HG02610 (cell line): ENCODE results near the gene IMMP2L.
A peak's percentile ranks its signal among the peaks of the same experiment; 100 is the strongest.

Experiments
- ATAC-seq: cut with Tn5 transposase; IDR thresholded peaks from one replicate; pipeline ENCODE4 v1.9.1; 2021; ENCODE audit warnings: mild to moderate bottlenecking, moderate library complexity; ENCODE audit not compliant: unreplicated experiment

Gene IMMP2L

DNA sequence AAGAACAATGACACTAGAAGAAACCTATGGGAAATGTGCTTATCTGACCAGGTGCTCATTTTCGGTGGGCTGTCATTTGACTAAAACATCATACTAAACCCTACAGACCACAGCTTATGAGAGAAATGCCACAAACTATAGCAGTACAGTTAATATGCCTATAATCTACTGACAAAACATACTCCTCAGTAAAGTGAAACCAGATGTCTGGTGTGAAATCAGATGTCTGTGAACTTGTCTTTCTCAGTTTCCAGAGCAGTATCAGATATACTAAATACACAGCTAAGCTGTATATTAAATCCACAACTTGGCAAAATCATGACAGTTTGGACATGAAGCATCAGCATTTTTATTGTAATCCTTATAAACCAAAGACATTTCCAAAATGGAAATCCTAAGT, 3.3 kb downstream of the IMMP2L start:
- peak; percentile 57 for ATAC-seq

DNA sequence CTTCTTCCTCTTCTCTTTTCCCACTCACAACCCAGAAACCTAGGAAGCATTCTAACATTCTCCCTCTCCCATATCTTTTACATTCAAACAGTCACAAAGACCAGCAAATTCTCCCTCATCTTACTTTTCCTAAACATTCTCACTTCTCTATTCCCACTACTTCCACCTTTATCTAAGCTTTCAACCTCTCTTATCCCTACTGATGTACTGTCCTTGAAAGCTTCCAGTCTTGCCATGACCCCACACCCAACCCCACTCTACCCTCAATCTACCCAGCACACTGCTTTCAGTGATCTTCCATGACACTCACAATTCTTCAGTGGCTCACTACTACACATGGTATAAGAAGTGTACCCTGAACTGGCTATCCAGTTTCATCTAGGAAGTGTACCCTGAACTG, 5.3 kb downstream of the IMMP2L start:
- ATAC-seq = no peak

DNA sequence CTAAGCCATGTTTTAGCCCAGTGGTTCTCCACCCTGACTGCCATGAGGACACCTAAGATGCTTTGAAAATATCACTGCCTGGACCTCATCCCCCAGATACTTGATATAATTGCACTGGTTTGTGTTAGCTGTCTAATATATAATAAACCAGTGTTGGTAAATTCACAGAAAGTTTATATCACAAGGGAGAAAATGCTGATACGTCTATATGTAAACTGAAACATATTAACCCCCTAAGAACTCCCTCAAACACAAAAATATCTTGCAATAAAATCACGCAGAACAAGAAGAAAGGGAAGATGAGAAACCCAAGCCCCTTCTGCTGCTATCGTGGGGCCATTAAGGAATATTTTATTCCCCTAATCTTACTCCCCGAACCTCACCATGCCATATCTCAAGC, 8.2 kb downstream of the IMMP2L start:
- ATAC-seq = no peak

GRCh38 chr7:111541067-111541466, 21.2 kb downstream of the IMMP2L start:
- no peak for ATAC-seq

- no peak for ATAC-seq
These were observed 22.0 kb downstream of the IMMP2L start for GRCh38 chr7:111540199-111540815.

GRCh38 chr7:111537134-111537533, 25.2 kb downstream of the IMMP2L start:
- no peak for ATAC-seq

GRCh38 chr7:111535142-111535870, 27.0 kb downstream of the IMMP2L start:
- ATAC-seq = no peak

GRCh38 chr7:111532625-111533024, 29.7 kb downstream of the IMMP2L start:
- ATAC-seq = no peak

- ATAC-seq = no peak
These were observed 30.3 kb downstream of the IMMP2L start for GRCh38 chr7:111531993-111532392.

- ATAC-seq = no peak
These were observed 32.0 kb downstream of the IMMP2L start for GRCh38 chr7:111530356-111530668.

GRCh38 chr7:111529507-111530355, 32.6 kb downstream of the IMMP2L start:
- no peak for ATAC-seq

- peak; percentile 66 for ATAC-seq
These were observed 34.0 kb downstream of the IMMP2L start for GRCh38 chr7:111528331-111528730.

DNA sequence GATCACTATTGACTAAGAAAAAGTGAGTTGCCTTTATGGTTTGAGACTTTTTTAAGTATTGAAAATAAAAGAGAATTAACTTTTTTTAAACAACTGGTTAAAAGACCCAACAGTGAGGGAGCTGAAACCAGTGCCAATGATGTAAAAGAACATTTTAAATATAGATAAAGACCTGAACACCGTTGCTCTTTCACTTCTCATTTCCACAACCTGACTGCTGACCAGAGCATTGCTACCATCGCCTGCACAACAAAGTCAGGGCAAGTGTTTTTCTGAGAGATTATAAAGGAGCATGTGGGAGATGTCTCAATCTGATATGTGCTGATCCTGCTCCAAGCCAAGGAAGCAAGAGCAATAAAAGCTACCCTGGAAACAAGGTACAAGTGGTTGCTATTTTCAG, 34.7 kb downstream of the IMMP2L start:
- peak; percentile 77 for ATAC-seq

DNA sequence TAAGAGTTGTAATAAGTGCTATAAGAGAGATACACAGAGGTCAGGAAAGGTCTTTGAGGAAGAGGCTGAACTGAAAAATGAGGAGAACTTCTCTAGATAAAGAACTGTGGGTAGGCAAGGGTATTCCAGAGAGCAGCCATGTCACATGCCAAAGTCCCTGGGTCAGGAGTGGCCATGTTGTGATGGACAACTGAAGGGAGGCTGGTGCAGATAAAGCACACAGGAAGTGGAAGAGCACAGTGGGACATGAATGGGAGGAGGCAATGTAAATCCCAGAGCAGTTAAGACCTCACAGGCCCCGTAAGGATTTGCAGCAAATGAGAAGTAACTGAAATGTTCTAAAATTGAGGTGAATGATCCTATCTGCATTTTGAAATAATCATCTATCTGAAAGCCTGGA, 37.2 kb downstream of the IMMP2L start:
- ATAC-seq = no peak

DNA sequence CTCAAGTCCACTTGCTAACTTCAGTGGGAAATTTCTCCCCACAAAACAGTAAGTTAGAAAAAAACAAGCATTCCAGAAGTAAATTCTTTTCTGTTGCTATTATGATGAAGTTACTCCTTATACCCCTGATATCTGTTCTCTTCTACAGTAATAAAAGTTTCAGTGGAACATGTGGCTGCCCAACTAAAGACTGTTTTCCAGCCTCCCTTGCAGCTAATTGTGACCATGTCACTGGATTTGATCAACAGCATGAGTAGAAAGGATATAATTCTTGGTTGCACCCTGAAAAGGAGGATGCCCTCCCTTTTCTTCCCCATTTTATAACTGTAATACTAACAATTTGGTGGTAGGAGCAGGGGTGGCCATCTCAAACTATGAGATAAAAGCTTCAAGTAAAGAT, 40.6 kb downstream of the IMMP2L start:
- ATAC-seq = no peak

DNA sequence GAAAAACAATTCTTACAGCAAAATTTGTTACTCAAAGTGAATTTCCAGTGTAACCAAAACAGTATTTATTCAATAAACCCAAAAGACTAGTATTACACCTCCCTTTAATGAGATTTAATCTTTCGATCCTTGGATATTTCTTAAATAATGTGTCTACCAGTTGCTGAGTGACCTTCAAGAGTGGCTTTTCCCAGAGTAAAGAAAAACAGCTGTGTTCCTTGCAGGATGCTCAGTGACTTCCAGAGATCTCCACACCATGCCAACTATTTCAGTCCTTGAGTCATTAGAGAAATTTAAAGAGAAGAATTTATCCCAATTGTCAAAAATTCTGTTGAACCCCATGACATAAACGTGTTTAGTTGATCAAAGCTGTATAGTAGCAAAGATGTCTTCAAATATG, 44.0 kb downstream of the IMMP2L start:
- ATAC-seq = no peak

GRCh38 chr7:111517549-111517951, 44.7 kb downstream of the IMMP2L start:
- no peak for ATAC-seq

GRCh38 chr7:111516612-111517011, 45.7 kb downstream of the IMMP2L start:
- no peak for ATAC-seq

DNA sequence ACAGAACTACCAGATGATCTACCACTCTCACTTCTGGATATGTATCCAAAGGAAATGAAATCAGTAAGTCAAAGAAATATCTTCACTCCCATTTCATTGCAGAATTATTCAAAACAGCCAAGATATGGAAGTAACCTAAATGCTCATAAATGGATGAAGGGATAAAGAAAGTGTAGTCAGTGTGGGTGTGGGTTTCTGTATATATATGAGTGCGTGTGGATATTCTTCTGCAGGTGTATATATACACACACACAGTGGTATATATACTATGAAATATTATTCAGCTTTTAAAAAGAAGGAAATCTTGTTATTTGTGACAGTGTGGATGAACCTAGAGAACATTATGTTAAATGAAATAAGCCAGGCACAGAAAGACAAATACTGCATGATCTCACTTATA, 48.7 kb downstream of the IMMP2L start:
- peak; percentile 59 for ATAC-seq

- ATAC-seq = no peak
These were observed 50.4 kb downstream of the IMMP2L start for GRCh38 chr7:111511845-111512244.

- ATAC-seq = no peak
These were observed 51.5 kb downstream of the IMMP2L start for GRCh38 chr7:111510584-111511378.
